H1 (cell line): ENCODE results near the gene PLXNA4. TPM values are rescaled to one million over a fixed set of nuclear protein-coding genes. Genes with fewer than 3 reads are reported as not detected.

Experiments used
- CTCF ChIA-PET: fragments of 300-600 bp; sonication (Branson Sonifier 250); formaldehyde crosslinking; loops from one replicate; lab custom pipeline; 2021; ENCODE audit not compliant: partially characterized antibody; lab: Charles Lee
- POLR2A ChIA-PET: fragments of 300-600 bp; sonication (Branson Sonifier 250); formaldehyde crosslinking; loops from one replicate; lab custom pipeline; 2021; ENCODE audit warnings: inconsistent platforms; ENCODE audit not compliant: partially characterized antibody; lab: Charles Lee
- DNase-seq, 2 experiments: peaks; one replicate each; pipeline versions ENCODE4 v3.0.0 to v3.0.0-alpha.2; 2010 to 2022; ENCODE audit warnings: low spot score in 2 of 2, low read depth in 1 of 2, mixed read lengths in 1 of 2
- FAIRE-seq: peaks from 2 replicates; lab custom pipeline; 2011; peaks lifted over from hg19 to GRCh38; lab: Jason Lieb, UNC
- H2AFZ ChIP-seq: 2 replicates; pipeline ENCODE4 v1.8.1; 2012; ENCODE audit warnings: low read length, inconsistent platforms
- H2AK5ac ChIP-seq: 2 replicates; pipeline ENCODE4 v1.6.1; 2013; ENCODE audit warnings: low read depth, low read length
- H2BK120ac ChIP-seq: replicated peaks from 2 replicates; pipeline ENCODE3; 2013; ENCODE audit warnings: low read depth, low read length, inconsistent platforms
- H2BK12ac ChIP-seq: 2 replicates; pipeline ENCODE4 v1.6.1; 2013; ENCODE audit warnings: low read depth, low read length
- H2BK15ac ChIP-seq: 2 replicates; pipeline ENCODE4 v1.6.1; 2013; ENCODE audit warnings: low read length
- H2BK20ac ChIP-seq: 2 replicates; pipeline ENCODE4 v1.6.1; 2013; ENCODE audit warnings: low read length
- H2BK5ac ChIP-seq: 2 replicates; pipeline ENCODE4 v1.6.1; 2013; ENCODE audit warnings: low read depth, low read length
- H3K14ac ChIP-seq: 2 replicates; pipeline ENCODE4 v1.6.1; 2013; ENCODE audit warnings: inconsistent platforms; ENCODE audit not compliant: insufficient read length
- H3K18ac ChIP-seq: 2 replicates; pipeline ENCODE4 v1.6.1; 2013; ENCODE audit warnings: low read length; ENCODE audit errors: extremely low read depth
- H3K23ac ChIP-seq: 2 replicates; pipeline ENCODE4 v1.6.1; 2013; ENCODE audit warnings: inconsistent platforms; ENCODE audit not compliant: insufficient read length
- H3K23me2 ChIP-seq: 2 replicates; pipeline ENCODE4 v1.6.1; 2013; ENCODE audit warnings: low read depth, low read length
- H3K27ac ChIP-seq: 2 replicates; pipeline ENCODE4 v1.6.1; 2011; ENCODE audit warnings: low read depth, low read length, inconsistent platforms
- H3K27me3 ChIP-seq, 4 experiments: replicated peaks in 1 of 4; 1 replicate in 1 of 4; 2 replicates in 3 of 4; pipeline versions ENCODE4 v1.6.1 to v1.8.1; 2011 to 2013; ENCODE audit warnings: low read length in 3 of 4, mild to moderate bottlenecking in 3 of 4, inconsistent platforms in 2 of 4, mixed read lengths in 2 of 4, moderate library complexity in 1 of 4; ENCODE audit not compliant: control insufficient read depth in 3 of 4, insufficient read depth in 3 of 4; ENCODE audit errors: extremely low read depth in 1 of 4
- H3K36me3 ChIP-seq, 4 experiments: 2 replicates each; pipeline versions ENCODE4 v1.6.1 to v1.8.1; 2011 to 2013; ENCODE audit warnings: mild to moderate bottlenecking in 4 of 4, low read length in 3 of 4, moderate library complexity in 2 of 4, control low read depth in 1 of 4, inconsistent platforms in 1 of 4; ENCODE audit not compliant: insufficient read depth in 4 of 4, control insufficient read depth in 2 of 4
- H3K4ac ChIP-seq: replicated peaks from 2 replicates; pipeline ENCODE3; 2013; ENCODE audit warnings: low read length, low read depth, mixed read lengths, inconsistent platforms; ENCODE audit not compliant: insufficient read length
- H3K4me1 ChIP-seq, 4 experiments: replicated peaks in 1 of 4; 1 replicate in 1 of 4; 2 replicates in 3 of 4; pipeline versions ENCODE4 v1.6.1 to v1.8.1; 2011 to 2013; ENCODE audit warnings: low read length in 3 of 4, inconsistent platforms in 2 of 4, mixed read lengths in 1 of 4; ENCODE audit not compliant: insufficient read depth in 4 of 4, control insufficient read depth in 3 of 4
- H3K4me2 ChIP-seq, 2 experiments: 2 replicates each; pipeline versions ENCODE4 v1.6.1 to v1.8.1; 2011 to 2013; ENCODE audit warnings: low read depth in 2 of 2, low read length in 2 of 2, control low read depth in 1 of 2, inconsistent platforms in 1 of 2, mild to moderate bottlenecking in 1 of 2; ENCODE audit not compliant: insufficient read depth in 1 of 2
- H3K4me3 ChIP-seq, 4 experiments: fragments of 200-600, 300-600 bp in 1 of 4; sonication (generic), shearing (Covaris generic), sonication (Bioruptor Twin) in 1 of 4; 2 replicates each; pipeline versions ENCODE4 v1.5.1 to v1.8.1; 2011 to 2016; ENCODE audit warnings: low read length in 4 of 4, low read depth in 3 of 4, control low read depth in 2 of 4, inconsistent platforms in 2 of 4, mild to moderate bottlenecking in 2 of 4, mixed read lengths in 1 of 4, moderate library complexity in 1 of 4; ENCODE audit not compliant: insufficient read depth in 2 of 4; ENCODE audit errors: extremely low read depth in 1 of 4
- H3K56ac ChIP-seq: replicated peaks from 2 replicates; pipeline ENCODE3; 2013; ENCODE audit warnings: low read depth, mild to moderate bottlenecking, mixed read lengths, low read length, inconsistent platforms; ENCODE audit not compliant: insufficient read length
- H3K79me1 ChIP-seq: 2 replicates; pipeline ENCODE4 v1.6.1; 2013; ENCODE audit warnings: low read depth, low read length, control low read depth
- H3K79me2 ChIP-seq, 2 experiments: 2 replicates each; pipeline versions ENCODE4 v1.6.1 to v1.8.1; 2012 to 2013; ENCODE audit warnings: low read length in 2 of 2, mild to moderate bottlenecking in 2 of 2, inconsistent platforms in 1 of 2; ENCODE audit not compliant: insufficient read depth in 2 of 2, control insufficient read depth in 1 of 2
- H3K9ac ChIP-seq, 4 experiments: replicated peaks in 1 of 4; 1 replicate in 1 of 4; 2 replicates in 3 of 4; pipeline versions ENCODE4 v1.6.1 to v1.8.1; 2011 to 2013; ENCODE audit warnings: low read depth in 3 of 4, low read length in 3 of 4, control low read depth in 2 of 4, mild to moderate bottlenecking in 2 of 4, moderate library complexity in 2 of 4, inconsistent platforms in 1 of 4; ENCODE audit errors: extremely low read depth in 1 of 4
- H3K9me3 ChIP-seq, 2 experiments: 2 replicates each; pipeline versions ENCODE4 v1.6.1 to v1.8.1; 2012 to 2013; ENCODE audit warnings: mild to moderate bottlenecking in 2 of 2, moderate library complexity in 2 of 2, control low read depth in 1 of 2, inconsistent platforms in 1 of 2, low read depth in 1 of 2, low read length in 1 of 2, mixed read lengths in 1 of 2; ENCODE audit not compliant: insufficient read depth in 2 of 2
- H4K20me1 ChIP-seq, 2 experiments: replicated peaks in 1 of 2; 2 replicates each; pipeline versions ENCODE3 to v1.8.1; 2011 to 2013; ENCODE audit warnings: inconsistent platforms in 2 of 2, low read length in 2 of 2, mild to moderate bottlenecking in 1 of 2; ENCODE audit not compliant: insufficient read depth in 2 of 2, control insufficient read depth in 1 of 2
- H4K5ac ChIP-seq: 2 replicates; pipeline ENCODE4 v1.6.1; 2013; ENCODE audit warnings: low read length, low read depth, mixed read lengths, inconsistent platforms; ENCODE audit not compliant: insufficient read length
- H4K8ac ChIP-seq: 2 replicates; pipeline ENCODE4 v1.8.0; 2013; ENCODE audit warnings: mild to moderate bottlenecking, moderate library complexity, low read length, inconsistent platforms; ENCODE audit not compliant: insufficient read depth; ENCODE audit errors: extremely low read depth
- H4K91ac ChIP-seq: replicated peaks from 2 replicates; pipeline ENCODE3; 2013; ENCODE audit warnings: low read length, mixed read lengths, inconsistent platforms; ENCODE audit not compliant: insufficient read length
- BCL11A ChIP-seq, 2 experiments: IDR thresholded peaks; one replicate each; pipeline ENCODE4 v1.6.1; 2011; ENCODE audit warnings: low read depth in 2 of 2, low read length in 2 of 2, mild to moderate bottlenecking in 2 of 2
- WGBS, 2 experiments: shearing (Covaris generic) in 1 of 2; methylation state at CpG; one replicate each; pipeline versions ENCODE4 v1.1.6 to v1.1.7; 2013 to 2015; ENCODE audit warnings: low lambda C conversion rate in 2 of 2, mixed read lengths in 2 of 2, inconsistent platforms in 1 of 2, low coverage in 1 of 2, missing lambda C conversion rate in 1 of 2; ENCODE audit not compliant: insufficient replicate concordance in 2 of 2, insufficient coverage in 1 of 2, insufficient read length in 1 of 2; ENCODE audit errors: extremely low coverage in 1 of 2, missing lambda C conversion rate in 1 of 2; 5-methylcytosine and 5-hydroxymethylcytosine counted together
- polyA plus RNA-seq, 7 experiments: library from polyadenylated mRNA; depleted of rRNA in 3 of 7; stranded (reverse) in 5 of 7; unstranded in 2 of 7; fragments of >200 nt in 5 of 7; fragments of 200-250 nt in 2 of 7; gene quantifications; 1 replicate in 5 of 7; 2 replicates in 1 of 7; 4 replicates in 1 of 7; pipeline versions ENCODE4 v1.2.1 to v1.2.3, GENCODE V29; 2011 to 2013; ENCODE audit warnings: missing spikeins in 2 of 7, mixed read lengths in 2 of 7
- total RNA-seq: library from RNA; stranded (reverse); fragmentation: NEBNext Ultra II Directional; extraction: Animal tissue kit (Norgen Biotek cat#: 25700); gene quantifications from 2 replicates; pipeline ENCODE4 v1.2.1, GENCODE V29; 2021

Gene PLXNA4
- total and polyA plus RNA-seq, 2 of the 8 experiments (the other 6 are each of a cell fraction or from before 2014, with no cell fraction given) = 0.76 to 0.79 TPM

DNA sequence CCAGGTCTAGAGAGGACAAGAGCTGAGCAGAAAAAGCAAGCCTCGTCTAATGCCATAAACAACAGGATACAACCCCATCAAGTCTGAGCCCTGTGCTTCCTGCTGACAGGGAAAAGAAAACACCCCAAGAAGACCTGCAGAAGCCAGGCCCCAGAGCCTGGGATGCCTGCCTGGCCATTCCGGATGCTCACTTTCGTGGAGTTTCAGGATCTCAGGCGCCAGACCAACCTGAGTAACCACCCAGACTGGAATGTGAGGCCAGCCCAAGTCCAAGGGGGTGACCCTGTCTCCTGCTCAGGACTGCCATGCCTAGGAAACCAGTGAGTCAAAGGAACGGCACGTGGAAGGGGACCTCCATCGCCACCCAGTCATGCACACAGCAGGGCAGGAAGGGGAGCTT lies 74.3 kb downstream of the PLXNA4 start:
- DNase-seq = no peak
- no peaks in the 10 kb centered on the region for H3K36me3 ChIP-seq
- no peaks in the 10 kb centered on the region for H3K79me1 ChIP-seq
- no peak overlapping the region for H2BK12ac ChIP-seq
- H3K79me2 ChIP-seq = no peaks in the 10 kb centered on the region
- WGBS, 2 experiments = 92% methylated on average over 7 of the region's 7 CpGs; no CpG with 5 or more reads in 1 of the 2 experiments
- FAIRE-seq = no peak
- H3K9me3 ChIP-seq = no peaks in the 10 kb centered on the region
- no peak overlapping the region for H2BK20ac ChIP-seq
- H4K91ac ChIP-seq = no peak overlapping the region
- H3K23me2 ChIP-seq = no peaks in the 10 kb centered on the region
- H2AFZ ChIP-seq = no peak overlapping the region
- H3K27me3 ChIP-seq = no peaks in the 10 kb centered on the region; a peak in 1 of 7 replicates
- H3K14ac ChIP-seq = no peak overlapping the region
- H4K20me1 ChIP-seq = no peaks in the 10 kb centered on the region
- H3K9ac ChIP-seq = no peak overlapping the region
- POLR2A ChIA-PET = no interaction called here
- H2BK5ac ChIP-seq = no peak overlapping the region
- H4K8ac ChIP-seq = no peak overlapping the region
- H3K4me3 ChIP-seq = no peak overlapping the region
- H3K4me2 ChIP-seq = no peak overlapping the region
- no peak overlapping the region for H2AK5ac ChIP-seq
- no peak overlapping the region for H4K5ac ChIP-seq
- no peak overlapping the region for H3K23ac ChIP-seq
- no peak overlapping the region for H3K18ac ChIP-seq
- no peaks in the 10 kb centered on the region for H3K4me1 ChIP-seq
- no peak overlapping the region for H3K4ac ChIP-seq
- no peak overlapping the region for H3K27ac ChIP-seq
- TF ChIP-seq BCL11A (IDR thresholded peaks at IDR 0.05; ENCODE audit: low read depth in 2 of 2, low read length in 2 of 2) = no peak
- H3K56ac ChIP-seq = no peak overlapping the region
- H2BK120ac ChIP-seq = no peak overlapping the region
- H2BK15ac ChIP-seq = no peak overlapping the region
- CTCF ChIA-PET = interaction anchor here (0.6 to 2.0 kb wide), 14 partner anchors 9 to 814 kb away, joined by 3 to 8 read pairs (median 4); no protein-coding TSS in a partner anchor
